ENCODE measurements around the gene PHOX2A. TPM values are rescaled to one million over a fixed set of nuclear protein-coding genes. Genes with fewer than 3 reads are reported as not detected.

Gene PHOX2A
- total RNA-seq, 1 donor from 2014 or later: not detected

- no peak for TF ChIP-seq CTCF (IDR thresholded peaks at IDR 0.05; ENCODE audit: insufficient read depth, low read depth, low read length)
- peak; percentile 74 for TF ChIP-seq EZH2 (IDR thresholded peaks at IDR 0.05; ENCODE audit: insufficient read depth, low read length)
- Histone ChIP-seq H3K9ac (ENCODE audit: low read length) (no peak overlapping the region), H3K9me3 (ENCODE audit: insufficient read depth, low read depth, low read length) (no peaks in the 10 kb centered on the region), H3K79me2 (ENCODE audit: insufficient read depth, low read length) (no peaks in the 10 kb centered on the region), H3K27me3 (ENCODE audit: insufficient read depth, low read length) (peaks cover 43% of the 10 kb centered on the region), H2AFZ (ENCODE audit: low read depth, low read length) (no peak overlapping the region), H3K4me3 (ENCODE audit: insufficient read depth, low read depth, low read length) (no peak overlapping the region), H3K4me2 (ENCODE audit: low read length) (peak overlapping the region; percentile 85), H4K20me1 (ENCODE audit: insufficient read depth, low read length) (peaks cover 51% of the 10 kb centered on the region), H3K4me1 (ENCODE audit: insufficient read depth, low read length) (peaks cover 26% of the 10 kb centered on the region), H3K36me3 (ENCODE audit: insufficient read depth, low read length) (peaks cover 12% of the 10 kb centered on the region), H3K27ac (ENCODE audit: low read depth, low read length) (no peak overlapping the region)
- H3K36me3 Mint-ChIP-seq (ENCODE audit: low read depth, unreplicated experiment): peaks cover 10% of the 10 kb centered on the region
- H3K27ac Mint-ChIP-seq (ENCODE audit: unreplicated experiment): peak overlapping the region; percentile 79
- H3K27me3 Mint-ChIP-seq (ENCODE audit: low read depth, unreplicated experiment): peaks cover 40% of the 10 kb centered on the region
- peak overlapping the region; percentile 84 for H3K4me3 Mint-ChIP-seq (ENCODE audit: unreplicated experiment)
- H3K4me1 Mint-ChIP-seq (ENCODE audit: low read depth, unreplicated experiment): peaks cover 15% of the 10 kb centered on the region
- DNase-seq (ENCODE audit: low read depth) (no peak), FAIRE-seq (no peak)
- H3K9me3 Mint-ChIP-seq (ENCODE audit: unreplicated experiment): peaks cover 17% of the 10 kb centered on the region
Measured at GRCh38 chr11:72239849-72240460, 4.0 kb downstream of the PHOX2A start.

GRCh38 chr11:72239313-72239848 lies 4.6 kb downstream of the PHOX2A start:
- H3K9ac ChIP-seq (ENCODE audit: low read length): peak overlapping the region; percentile 40
- H3K79me2 ChIP-seq (ENCODE audit: insufficient read depth, low read length): no peaks in the 10 kb centered on the region
- DNase-seq (ENCODE audit: low read depth) (peak; percentile 41), FAIRE-seq (no peak)
- H3K36me3 Mint-ChIP-seq (ENCODE audit: low read depth, unreplicated experiment): peaks cover 16% of the 10 kb centered on the region
- H3K27me3 ChIP-seq (ENCODE audit: insufficient read depth, low read length): peaks cover 38% of the 10 kb centered on the region
- peaks cover 53% of the 10 kb centered on the region for H4K20me1 ChIP-seq (ENCODE audit: insufficient read depth, low read length)
- peaks cover 12% of the 10 kb centered on the region for H3K9me3 Mint-ChIP-seq (ENCODE audit: unreplicated experiment)
- H3K36me3 ChIP-seq (ENCODE audit: insufficient read depth, low read length): peaks cover 17% of the 10 kb centered on the region
- peak overlapping the region; percentile 59 for H3K27ac Mint-ChIP-seq (ENCODE audit: unreplicated experiment)
- peaks cover 13% of the 10 kb centered on the region for H3K4me1 Mint-ChIP-seq (ENCODE audit: low read depth, unreplicated experiment)
- H3K9me3 ChIP-seq (ENCODE audit: insufficient read depth, low read depth, low read length): no peaks in the 10 kb centered on the region
- H3K27me3 Mint-ChIP-seq (ENCODE audit: low read depth, unreplicated experiment): peaks cover 34% of the 10 kb centered on the region
- H2AFZ ChIP-seq (ENCODE audit: low read depth, low read length): no peak overlapping the region
- H3K4me2 ChIP-seq (ENCODE audit: low read length): peak overlapping the region; percentile 85
- peak overlapping the region; percentile 40 for H3K4me3 ChIP-seq (ENCODE audit: insufficient read depth, low read depth, low read length)
- H3K4me1 ChIP-seq (ENCODE audit: insufficient read depth, low read length): peaks cover 26% of the 10 kb centered on the region
- H3K4me3 Mint-ChIP-seq (ENCODE audit: unreplicated experiment): peak overlapping the region; percentile 47
- H3K27ac ChIP-seq (ENCODE audit: low read depth, low read length): no peak overlapping the region
- TF ChIP-seq CTCF (IDR thresholded peaks at IDR 0.05; ENCODE audit: insufficient read depth, low read depth, low read length) (no peak), EZH2 (IDR thresholded peaks at IDR 0.05; ENCODE audit: insufficient read depth, low read length) (peak; percentile 67)
